ENCODE data around the gene CNGA2. TPM values are rescaled to one million over a fixed set of nuclear protein-coding genes. Genes with fewer than 3 reads are reported as not detected.

CNGA2 gene
- total RNA-seq, 2 donors from 2014 or later: not detected

DNA sequence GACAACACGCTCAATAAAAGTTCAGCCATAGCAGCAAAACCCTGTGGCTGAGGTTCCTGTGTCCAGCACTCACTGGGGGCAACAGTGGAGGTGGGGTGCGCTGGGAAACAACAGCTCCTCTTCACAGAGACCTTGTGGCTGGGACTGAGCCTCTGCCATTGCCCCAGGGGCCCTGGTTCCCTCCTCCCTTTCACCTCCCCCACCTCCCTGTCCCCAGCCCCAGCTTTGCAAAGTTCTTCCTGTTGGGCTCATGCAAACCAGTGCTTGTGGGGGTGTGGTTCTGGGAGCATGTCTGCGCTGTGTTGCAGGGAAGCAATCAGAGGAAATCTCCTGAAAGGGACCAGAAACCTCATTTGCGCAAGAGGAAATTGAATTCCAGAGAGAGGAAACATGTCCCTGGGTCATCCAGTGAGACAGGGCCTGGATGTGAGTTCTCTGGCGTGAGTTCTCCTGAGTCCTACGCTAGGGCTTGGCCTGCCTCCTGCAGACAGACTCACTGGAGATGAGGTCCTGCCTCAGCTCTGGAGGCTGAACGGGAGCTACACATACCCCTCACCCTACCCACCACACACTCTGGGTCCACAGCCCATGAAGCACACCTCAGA, 11.3 kb upstream of the CNGA2 start:
- H3K4me3 Mint-ChIP-seq: no peak overlapping the region
- H3K9me3 Mint-ChIP-seq: peaks cover 66% of the 10 kb centered on the region
- Histone ChIP-seq H3K27ac (ENCODE audit: low read depth, low read length) (no peak overlapping the region), H3K9ac (ENCODE audit: extremely low read depth, low read length, poor library complexity, severe bottlenecking) (no peak overlapping the region), H3K4me3 (ENCODE audit: low read length) (no peak overlapping the region), H3K27me3 (ENCODE audit: control insufficient read depth, insufficient read depth, low read length, poor library complexity, severe bottlenecking) (no peaks in the 10 kb centered on the region), H3K9me3 (ENCODE audit: control insufficient read depth, low read length) (no peaks in the 10 kb centered on the region), H3K36me3 (ENCODE audit: control insufficient read depth, insufficient read depth, low read length) (no peaks in the 10 kb centered on the region), H3K4me1 (ENCODE audit: control insufficient read depth, insufficient read depth, low read length) (no peaks in the 10 kb centered on the region)
- TF ChIP-seq, protein P1, sequence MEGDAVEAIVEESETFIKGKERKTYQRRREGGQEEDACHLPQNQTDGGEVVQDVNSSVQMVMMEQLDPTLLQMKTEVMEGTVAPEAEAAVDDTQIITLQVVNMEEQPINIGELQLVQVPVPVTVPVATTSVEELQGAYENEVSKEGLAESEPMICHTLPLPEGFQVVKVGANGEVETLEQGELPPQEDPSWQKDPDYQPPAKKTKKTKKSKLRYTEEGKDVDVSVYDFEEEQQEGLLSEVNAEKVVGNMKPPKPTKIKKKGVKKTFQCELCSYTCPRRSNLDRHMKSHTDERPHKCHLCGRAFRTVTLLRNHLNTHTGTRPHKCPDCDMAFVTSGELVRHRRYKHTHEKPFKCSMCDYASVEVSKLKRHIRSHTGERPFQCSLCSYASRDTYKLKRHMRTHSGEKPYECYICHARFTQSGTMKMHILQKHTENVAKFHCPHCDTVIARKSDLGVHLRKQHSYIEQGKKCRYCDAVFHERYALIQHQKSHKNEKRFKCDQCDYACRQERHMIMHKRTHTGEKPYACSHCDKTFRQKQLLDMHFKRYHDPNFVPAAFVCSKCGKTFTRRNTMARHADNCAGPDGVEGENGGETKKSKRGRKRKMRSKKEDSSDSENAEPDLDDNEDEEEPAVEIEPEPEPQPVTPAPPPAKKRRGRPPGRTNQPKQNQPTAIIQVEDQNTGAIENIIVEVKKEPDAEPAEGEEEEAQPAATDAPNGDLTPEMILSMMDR (conservative IDR thresholded peaks at IDR 0.05): no peak
- peaks cover 2% of the 10 kb centered on the region for H3K4me1 Mint-ChIP-seq
- no peak overlapping the region for H3K27ac Mint-ChIP-seq
- no peak for DNase-seq
- WGBS, 2 experiments (ENCODE audit: insufficient coverage in 1 of 2, insufficient read length in 1 of 2): 83 to 93% methylated on average over 2 to 7 of the region's 7 CpGs
- no peaks in the 10 kb centered on the region for H3K36me3 Mint-ChIP-seq (ENCODE audit: low read depth)
- H3K27me3 Mint-ChIP-seq (ENCODE audit: insufficient read depth): no peaks in the 10 kb centered on the region

DNA sequence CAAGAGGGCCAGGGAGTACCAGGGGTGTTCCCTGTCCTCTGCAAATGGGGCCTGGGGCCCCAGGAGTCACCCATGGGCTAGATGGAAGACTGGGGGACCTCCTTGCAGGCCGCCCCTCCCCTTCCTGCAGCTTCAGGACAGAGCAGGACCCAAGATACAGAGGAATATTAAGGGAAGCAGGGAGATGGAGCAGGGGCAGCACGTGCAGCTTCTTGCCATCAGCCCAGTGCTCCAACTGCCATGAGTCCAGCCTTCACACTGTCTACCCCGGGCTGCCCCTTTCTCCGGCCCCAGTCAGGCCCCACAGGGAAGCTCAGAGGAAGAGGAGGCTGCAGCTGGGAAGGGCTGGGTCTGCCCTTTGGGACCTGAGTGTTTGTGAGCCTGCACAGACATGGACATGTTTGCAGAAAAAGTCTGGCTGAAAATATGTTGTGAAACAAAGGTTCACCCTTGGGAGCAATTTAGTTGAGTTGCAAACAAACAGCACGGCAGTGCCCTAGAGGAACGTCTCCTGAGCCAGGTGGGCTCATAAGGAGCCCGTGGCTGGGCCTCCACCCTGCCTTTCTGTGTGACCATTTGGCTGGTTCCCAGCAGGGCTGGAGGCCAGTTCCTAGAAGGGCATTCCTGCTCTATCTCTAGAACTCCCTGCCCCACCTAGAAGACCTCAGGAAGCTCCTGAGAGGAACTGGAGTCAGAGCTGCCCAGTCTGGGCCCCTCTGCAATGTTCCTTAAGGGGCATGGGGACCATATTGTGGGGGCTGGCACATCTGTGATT, 9.8 kb upstream of the CNGA2 start:
- Histone ChIP-seq H3K36me3 (ENCODE audit: control insufficient read depth, insufficient read depth, low read length) (no peaks in the 10 kb centered on the region), H3K9me3 (ENCODE audit: control insufficient read depth, low read length) (no peaks in the 10 kb centered on the region)
- no peak overlapping the region for H3K27ac Mint-ChIP-seq

DNA sequence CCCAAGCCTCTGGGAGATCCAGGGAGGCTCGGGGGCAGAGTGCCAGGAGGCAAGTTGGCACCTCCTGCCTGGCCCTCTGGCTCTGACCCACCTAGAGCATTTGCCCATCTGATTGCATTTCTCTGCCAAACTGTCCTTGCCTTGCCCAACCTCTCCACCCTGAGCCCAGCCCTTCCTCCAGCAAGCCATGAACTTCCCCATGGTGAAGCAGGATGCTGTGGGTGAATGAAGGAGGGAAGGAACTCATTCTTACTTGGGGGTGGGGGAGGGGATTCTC, 9.3 kb upstream of the CNGA2 start:
- no peak overlapping the region for H3K27ac Mint-ChIP-seq
- peaks cover 67% of the 10 kb centered on the region for H3K9me3 Mint-ChIP-seq
- WGBS, 2 experiments (ENCODE audit: insufficient coverage in 1 of 2, insufficient read length in 1 of 2): 89% methylated on average over 1 of the region's 1 CpG; no CpG with 5 or more reads in 1 of the 2 experiments
- no peaks in the 10 kb centered on the region for H3K9me3 ChIP-seq (ENCODE audit: control insufficient read depth, low read length)
- H3K36me3 ChIP-seq (ENCODE audit: control insufficient read depth, insufficient read depth, low read length): no peaks in the 10 kb centered on the region
- H3K27me3 Mint-ChIP-seq (ENCODE audit: insufficient read depth): no peaks in the 10 kb centered on the region
- H3K36me3 Mint-ChIP-seq (ENCODE audit: low read depth): no peaks in the 10 kb centered on the region
- no peak overlapping the region for H3K9ac ChIP-seq (ENCODE audit: extremely low read depth, low read length, poor library complexity, severe bottlenecking)
- H3K27ac ChIP-seq (ENCODE audit: low read depth, low read length): no peak overlapping the region
- H3K27me3 ChIP-seq (ENCODE audit: control insufficient read depth, insufficient read depth, low read length, poor library complexity, severe bottlenecking): no peaks in the 10 kb centered on the region
- TF ChIP-seq, protein P1 (conservative IDR thresholded peaks at IDR 0.05): no peak
- peaks cover 2% of the 10 kb centered on the region for H3K4me1 Mint-ChIP-seq
- H3K4me1 ChIP-seq (ENCODE audit: control insufficient read depth, insufficient read depth, low read length): no peaks in the 10 kb centered on the region
- H3K4me3 ChIP-seq (ENCODE audit: low read length): no peak overlapping the region
- H3K4me3 Mint-ChIP-seq: no peak overlapping the region
- no peak for DNase-seq

More for the DNA sequence above, 9.8 kb upstream of the CNGA2 start:
- Mint-ChIP-seq H3K36me3 (ENCODE audit: low read depth) (no peaks in the 10 kb centered on the region), H3K27me3 (ENCODE audit: insufficient read depth) (no peaks in the 10 kb centered on the region), H3K4me1 (peaks cover 2% of the 10 kb centered on the region), H3K4me3 (no peak overlapping the region), H3K9me3 (peaks cover 69% of the 10 kb centered on the region)
- H3K4me1 ChIP-seq (ENCODE audit: control insufficient read depth, insufficient read depth, low read length): no peaks in the 10 kb centered on the region
- WGBS, 2 experiments (ENCODE audit: insufficient coverage in 1 of 2, insufficient read length in 1 of 2): 84% methylated on average over 7 of the region's 7 CpGs; no CpG with 5 or more reads in 1 of the 2 experiments
- no peak for DNase-seq
- TF ChIP-seq, protein P1 (conservative IDR thresholded peaks at IDR 0.05): no peak
- H3K4me3 ChIP-seq (ENCODE audit: low read length): no peak overlapping the region
- no peak overlapping the region for H3K27ac ChIP-seq (ENCODE audit: low read depth, low read length)
- H3K9ac ChIP-seq (ENCODE audit: extremely low read depth, low read length, poor library complexity, severe bottlenecking): no peak overlapping the region
- no peaks in the 10 kb centered on the region for H3K27me3 ChIP-seq (ENCODE audit: control insufficient read depth, insufficient read depth, low read length, poor library complexity, severe bottlenecking)

Measured in endodermal cell (in vitro differentiated cells).